ENCODE measurements around the gene DPY19L1. TPM values are rescaled to one million over a fixed set of nuclear protein-coding genes. Genes with fewer than 3 reads are reported as not detected.

Gene DPY19L1
- total and polyA plus RNA-seq, 2 donors (not counting 3 experiments of a cell fraction or from before 2014, with no cell fraction given): 30.9 to 53.1 TPM

GRCh38 chr7:35019179-35019729, 18.0 kb downstream of the DPY19L1 start:
- H3K27ac ChIP-seq (ENCODE audit: insufficient read depth, low read depth, low read length): no peak overlapping the region
- H3K9me1 ChIP-seq (replicated peaks; ENCODE audit: control insufficient read depth, extremely low read depth, insufficient read depth, low read length): no peaks in the 10 kb centered on the region
- H3K4me3 ChIP-seq (replicated peaks in 1 of 3; ENCODE audit: insufficient read depth in 1 of 3, low read depth in 1 of 3, low read length in 3 of 3): no peak overlapping the region
- CTCF ChIA-PET: interaction anchor here (0.5 kb wide), 1 partner anchor 270 kb away, joined by 3 read pairs; no protein-coding TSS in a partner anchor
- H4K20me1 ChIP-seq (replicated peaks; ENCODE audit: control insufficient read depth, extremely low read depth, insufficient read depth, low read length): no peaks in the 10 kb centered on the region
- H3K36me3 ChIP-seq (ENCODE audit: control insufficient read depth in 2 of 2, extremely low read depth in 1 of 2, insufficient read depth in 2 of 2, low read length in 2 of 2): peaks cover 0 to 2% of the 10 kb centered on the region in 2 experiments
- no peak overlapping the region for H3K9ac ChIP-seq (replicated peaks; ENCODE audit: extremely low read depth, insufficient read depth, low read length)
- H3K4me1 ChIP-seq (ENCODE audit: control insufficient read depth, extremely low read depth, insufficient read depth, low read length): peaks cover 2% of the 10 kb centered on the region
- H3K79me2 ChIP-seq (ENCODE audit: control insufficient read depth, insufficient read depth, low read length): peaks cover 43% of the 10 kb centered on the region
- dilution Hi-C loops (cut with MboI; ENCODE audit: extremely low pct_ligation_motif_present, low sequenced_read_pairs) (no loop called here), intact Hi-C loops (cut with micrococcal nuclease) (no loop called here)
- H2AFZ ChIP-seq (ENCODE audit: low read depth, low read length): no peak overlapping the region
- FAIRE-seq (no peak), DNase-seq (ENCODE audit: low read depth, low spot score) (no peak)
- TF ChIP-seq EZH2 (IDR thresholded peaks at IDR 0.05; ENCODE audit: borderline replicate concordance, low read depth, low read length, severe bottlenecking) (no peak), MYC (IDR thresholded peaks at IDR 0.05; ENCODE audit: low read depth, low read length) (no peak), GATA2 (IDR thresholded peaks at IDR 0.05; ENCODE audit: insufficient read depth, insufficient read length, low read depth, low read length) (no peak), POLR2AphosphoS5 (IDR thresholded peaks at IDR 0.05; ENCODE audit: insufficient read depth, low read depth, low read length) (no peak)
- no peak overlapping the region for H3K4me2 ChIP-seq (ENCODE audit: insufficient read depth, low read length)
- no peaks in the 10 kb centered on the region for H3K9me3 ChIP-seq (replicated peaks; ENCODE audit: control insufficient read depth, insufficient read depth, low read length)
- POLR2A ChIA-PET: no interaction called here
- no TSS peak for BruUV-seq (replicated peaks)
- no peaks in the 10 kb centered on the region for H3K27me3 ChIP-seq (ENCODE audit: control insufficient read depth in 2 of 2, insufficient read depth in 2 of 2, low read length in 2 of 2)

GRCh38 chr7:35015346-35015859, 21.9 kb downstream of the DPY19L1 start:
- H3K9me3 ChIP-seq (replicated peaks; ENCODE audit: control insufficient read depth, insufficient read depth, low read length): no peaks in the 10 kb centered on the region
- dilution Hi-C loops (cut with MboI; ENCODE audit: extremely low pct_ligation_motif_present, low sequenced_read_pairs) (no loop called here), intact Hi-C loops (cut with micrococcal nuclease) (no loop called here)
- H3K36me3 ChIP-seq (ENCODE audit: control insufficient read depth in 2 of 2, extremely low read depth in 1 of 2, insufficient read depth in 2 of 2, low read length in 2 of 2): peaks cover 3 to 6% of the 10 kb centered on the region in 2 experiments
- ChIA-PET POLR2A (no interaction called here), CTCF (no interaction called here)
- H3K27ac ChIP-seq (ENCODE audit: insufficient read depth, low read depth, low read length): no peak overlapping the region
- no peak overlapping the region for H3K9ac ChIP-seq (replicated peaks; ENCODE audit: extremely low read depth, insufficient read depth, low read length)
- TF ChIP-seq GATA2 (IDR thresholded peaks at IDR 0.05; ENCODE audit: insufficient read depth, insufficient read length, low read depth, low read length) (peak; percentile 14), EZH2 (IDR thresholded peaks at IDR 0.05; ENCODE audit: borderline replicate concordance, low read depth, low read length, severe bottlenecking) (no peak)
- H3K27me3 ChIP-seq (ENCODE audit: control insufficient read depth in 2 of 2, insufficient read depth in 2 of 2, low read length in 2 of 2): no peaks in the 10 kb centered on the region
- peaks cover 12% of the 10 kb centered on the region for H3K79me2 ChIP-seq (ENCODE audit: control insufficient read depth, insufficient read depth, low read length)
- H4K20me1 ChIP-seq (replicated peaks; ENCODE audit: control insufficient read depth, extremely low read depth, insufficient read depth, low read length): no peaks in the 10 kb centered on the region
- H3K4me1 ChIP-seq (ENCODE audit: control insufficient read depth, extremely low read depth, insufficient read depth, low read length): peaks cover 2% of the 10 kb centered on the region
- no peaks in the 10 kb centered on the region for H3K9me1 ChIP-seq (replicated peaks; ENCODE audit: control insufficient read depth, extremely low read depth, insufficient read depth, low read length)
- FAIRE-seq (peak; percentile 28), DNase-seq (ENCODE audit: low read depth, low spot score) (peak; percentile 30)
- H3K4me3 ChIP-seq (replicated peaks in 1 of 3; ENCODE audit: insufficient read depth in 1 of 3, low read depth in 1 of 3, low read length in 3 of 3): no peak overlapping the region
- no TSS peak for BruUV-seq (replicated peaks)
- H3K4me2 ChIP-seq (ENCODE audit: insufficient read depth, low read length): no peak overlapping the region
- no peak overlapping the region for H2AFZ ChIP-seq (ENCODE audit: low read depth, low read length)
